ENCODE results near the gene EML5. TPM values are rescaled to one million over a fixed set of nuclear protein-coding genes. Genes with fewer than 3 reads are reported as not detected.

The EML5 gene
- total RNA-seq, 4 donors from 2014 or later, result 2.7 to 3.7 (median 3.7) TPM

DNA sequence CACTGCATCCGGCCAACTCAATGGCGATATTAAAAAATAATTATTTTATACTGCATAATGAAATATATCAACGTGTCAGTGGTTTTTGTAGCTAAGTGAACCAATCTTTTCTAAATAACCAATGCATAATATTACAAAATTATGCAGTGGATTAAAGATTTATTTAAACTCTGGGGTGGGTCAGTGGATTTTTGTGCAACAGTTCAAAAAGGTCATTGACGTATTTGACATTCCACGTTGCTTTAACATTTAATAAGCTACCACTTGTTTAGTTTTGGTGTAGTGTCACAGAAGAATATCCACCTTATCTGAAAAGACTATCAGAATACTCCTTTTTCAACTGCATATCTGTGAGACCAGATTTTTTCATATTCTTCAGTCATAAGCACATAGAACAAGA lies 227.3 kb downstream of the EML5 start:
- WGBS, result 84% methylated on average over 5 of the region's 5 CpGs
- Histone ChIP-seq H3K9me3 (no peaks in the 10 kb centered on the region), H3K4me3 (no peak overlapping the region), H3K36me3 (peaks cover 23 to 29% (median 26%) of the 10 kb centered on the region in 4 donors), H3K4me1 (peaks cover 21 to 37% (median 33%) of the 10 kb centered on the region in 4 donors), H3K27ac (replicated peaks in 1 of 4) (no peak overlapping the region), H3K27me3 (no peaks in the 10 kb centered on the region)
- intact Hi-C loops (cut with DNase I), result no loop called here
- TF ChIP-seq POLR2AphosphoS5 (IDR thresholded peaks at IDR 0.05) (no peak), POLR2A (IDR thresholded peaks at IDR 0.05; ENCODE audit: low read depth) (no peak), EP300 (IDR thresholded peaks at IDR 0.05) (no peak), CTCF (IDR thresholded peaks at IDR 0.05) (no peak)
- DNase-seq (ENCODE audit: extremely low spot score), result no peak

DNA sequence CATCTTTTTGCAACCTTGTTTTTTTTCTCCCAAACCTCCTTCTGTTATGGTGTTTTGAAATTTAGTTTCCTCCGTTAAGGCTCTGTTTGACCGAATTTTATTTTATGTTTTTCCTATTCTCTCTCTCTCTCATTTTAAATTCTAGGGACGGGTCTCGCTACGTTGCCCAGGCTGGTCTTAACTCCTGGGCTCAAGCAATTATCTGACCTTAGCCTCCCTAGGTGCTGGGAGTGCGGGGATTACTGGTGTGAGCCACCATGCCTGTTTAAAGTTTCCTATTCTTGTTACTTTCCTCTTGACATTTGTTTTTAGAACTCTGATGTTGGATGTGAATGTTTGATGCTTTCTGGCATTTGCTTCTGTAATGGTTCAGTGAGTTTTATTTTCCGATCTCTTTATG lies 228.9 kb downstream of the EML5 start:
- Histone ChIP-seq H3K4me1 (peaks cover 21 to 37% (median 33%) of the 10 kb centered on the region in 4 donors), H3K36me3 (peaks cover 9 to 13% (median 11%) of the 10 kb centered on the region in 4 donors), H3K4me3 (peak overlapping the region; percentile 70 to 100 (median 80)), H3K27me3 (no peaks in the 10 kb centered on the region), H3K9me3 (no peaks in the 10 kb centered on the region), H3K27ac (replicated peaks in 1 of 4) (peak overlapping the region; percentile 90 to 97 (median 93))
- TF ChIP-seq POLR2A (IDR thresholded peaks at IDR 0.05; ENCODE audit: low read depth) (no peak), POLR2AphosphoS5 (IDR thresholded peaks at IDR 0.05) (no peak), CTCF (IDR thresholded peaks at IDR 0.05) (no peak), EP300 (IDR thresholded peaks at IDR 0.05) (no peak)
- WGBS, result 19% methylated on average over 7 of the region's 7 CpGs
- intact Hi-C loops (cut with DNase I), result loop anchor here (5.0 kb wide), 1 partner anchor 72 kb away; no protein-coding TSS in a partner anchor
- no peak for DNase-seq (ENCODE audit: extremely low spot score)

GRCh38 chr14:88562831-88563686 lies 229.7 kb downstream of the EML5 start, which contains the start of gene ZC3H14:
ZC3H14 (plus strand) TSS chr14:88563037; CDS start chr14:88563134, 97 bp downstream.
- Histone ChIP-seq H3K27me3 (no peaks in the 10 kb centered on the region), H3K27ac (replicated peaks in 1 of 4) (peak within 1 kb of the TSS; percentile 90 to 97 (median 93)), H3K4me3 (peak within 1 kb of the TSS; percentile 70 to 100 (median 80)), H3K9me3 (no peaks in the 10 kb centered on the region), H3K4me1 (peaks cover 21 to 37% (median 33%) of the 10 kb centered on the region in 4 donors), H3K36me3 (peaks cover 1 to 5% (median 3%) of the 10 kb centered on the region in 4 donors)
- no peak for TF ChIP-seq POLR2A (IDR thresholded peaks at IDR 0.05; ENCODE audit: low read depth)
- no peak for TF ChIP-seq EP300 (IDR thresholded peaks at IDR 0.05)
- TF ChIP-seq CTCF (IDR thresholded peaks at IDR 0.05), result peak in 1 of 3 experiments; percentile 19
- peak; percentile 86 to 92 for TF ChIP-seq POLR2AphosphoS5 (IDR thresholded peaks at IDR 0.05)
- WGBS, result under 1% methylated on average over 24 of the region's 99 CpGs
- intact Hi-C loops (cut with DNase I), result loop anchor here (5.0 kb wide), 1 partner anchor 71 kb away; no protein-coding TSS in a partner anchor
- peak; percentile 92 for DNase-seq (ENCODE audit: extremely low spot score)

- intact Hi-C loops (cut with DNase I), result loop anchor here (5.0 kb wide), 1 partner anchor 70 kb away; no protein-coding TSS in a partner anchor
- Histone ChIP-seq H3K36me3 (no peaks in the 10 kb centered on the region), H3K4me3 (peak overlapping the region; percentile 70 to 100 (median 80)), H3K27ac (replicated peaks in 1 of 4) (peak overlapping the region; percentile 90 to 97 (median 93)), H3K9me3 (no peaks in the 10 kb centered on the region), H3K4me1 (peaks cover 21 to 37% (median 33%) of the 10 kb centered on the region in 4 donors), H3K27me3 (no peaks in the 10 kb centered on the region)
- WGBS, result 21% methylated on average over 5 of the region's 5 CpGs
- no peak for DNase-seq (ENCODE audit: extremely low spot score)
- no peak for TF ChIP-seq EP300 (IDR thresholded peaks at IDR 0.05)
- TF ChIP-seq POLR2A (IDR thresholded peaks at IDR 0.05; ENCODE audit: low read depth), result no peak
- TF ChIP-seq POLR2AphosphoS5 (IDR thresholded peaks at IDR 0.05), result no peak
- TF ChIP-seq CTCF (IDR thresholded peaks at IDR 0.05), result no peak
Measured at GRCh38 chr14:88562532-88562830, 230.3 kb downstream of the EML5 start.

Small RNA genes lying within 50 kb of the gene (small RNA-seq; reads per million reads assigned to genes)
- 0 reads per million in 3 donors for gene RF00019
- gene RNU4-92P, result 0 reads per million in 3 donors

Other genes starting within 250 kb of the EML5 start
- gene PTPN21, start 237.9 kb downstream of the EML5 start, total RNA-seq, result 10 to 100 TPM; 24.7 to 47.2 (median 40.7) TPM
- gene ZC3H14, start 229.9 kb downstream of the EML5 start, total RNA-seq, result 10 to 100 TPM; 48.6 to 60.0 (median 58.5) TPM
- 10 to 100 TPM; 16.4 to 29.9 (median 23.7) TPM for gene TTC8, start 31.7 kb upstream of the EML5 start, total RNA-seq